Stimulated activated naive CD4-positive, alpha-beta T cell treated with Interleukin-2 at 50 U/mL for 16 hours (primary cell): Measurements from ENCODE around the gene BMP3.
A peak's percentile ranks its signal among the peaks of the same experiment; 100 is the strongest.

ENCODE experiments used
- DNase-seq: peaks from one replicate; lab custom pipeline; 2025; lab: John Stamatoyannopoulos, UW

BMP3 gene

GRCh38 chr4:81040012-81040659, 9.6 kb downstream of the BMP3 start:
- no peak for DNase-seq

GRCh38 chr4:81042578-81043365, 12.3 kb downstream of the BMP3 start:
- DNase-seq = no peak

DNA sequence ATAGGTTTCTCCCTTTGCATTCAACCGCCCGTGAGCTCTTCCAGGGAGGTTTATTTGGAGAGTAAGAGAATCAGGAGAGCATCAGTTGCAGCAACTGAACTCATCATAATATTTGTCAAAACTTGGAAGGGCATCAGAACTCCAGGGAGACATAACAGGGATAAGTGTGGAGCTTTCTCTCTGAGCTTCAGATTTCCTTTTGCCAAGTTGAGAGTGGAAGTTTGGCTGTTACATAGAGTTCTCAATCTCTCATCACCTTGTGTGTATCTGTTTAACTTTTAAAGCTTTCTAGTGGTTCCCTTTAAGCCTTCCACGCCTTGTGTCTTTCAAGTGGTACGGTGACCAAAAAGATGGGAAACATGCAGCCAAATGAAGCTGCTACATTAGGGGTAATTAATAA, 18.8 kb downstream of the BMP3 start:
- DNase-seq = no peak

DNA sequence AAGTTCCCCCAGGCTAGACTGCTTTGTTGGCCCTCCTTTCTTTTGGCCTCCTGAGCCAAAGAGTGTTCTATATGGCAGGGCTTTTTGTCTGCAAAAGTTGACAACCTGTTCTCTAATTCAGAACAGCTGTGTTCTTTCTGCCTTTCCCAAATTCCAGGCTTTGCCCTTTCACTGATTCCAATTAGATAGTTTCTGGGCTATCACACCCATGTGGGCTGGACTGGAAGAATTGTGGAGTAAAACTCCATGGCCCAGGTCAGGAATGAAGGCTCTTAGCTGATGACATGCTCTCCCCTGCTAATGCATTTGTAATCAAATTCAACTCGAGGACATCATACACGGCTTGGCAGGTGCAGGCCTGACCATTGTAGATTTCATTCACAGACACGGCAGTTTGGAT, 19.4 kb downstream of the BMP3 start:
- DNase-seq = no peak

GRCh38 chr4:81052119-81053068, 21.9 kb downstream of the BMP3 start:
- peak; percentile 4 for DNase-seq

DNA sequence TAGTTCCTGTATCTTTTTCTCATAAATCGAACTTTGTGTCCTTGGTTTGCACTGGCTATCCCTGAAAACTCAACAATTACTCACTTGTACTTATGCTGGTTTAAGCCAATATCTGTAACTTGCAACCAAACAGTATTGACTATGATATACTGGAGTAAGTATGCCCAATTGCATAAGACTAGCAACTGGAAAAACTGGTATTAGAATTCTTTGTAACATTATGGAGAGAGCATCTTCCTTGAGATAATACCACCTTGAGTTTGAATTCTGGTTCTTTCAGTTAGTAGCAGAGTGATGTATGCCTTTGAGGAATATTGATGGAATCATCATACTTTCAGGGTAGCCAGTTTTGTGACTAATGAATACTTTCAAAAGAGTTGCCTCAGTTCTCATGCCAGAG, 28.1 kb downstream of the BMP3 start:
- no peak for DNase-seq

- DNase-seq = no peak
Observed at GRCh38 chr4:81060587-81061343, 30.3 kb downstream of the BMP3 start.

DNA sequence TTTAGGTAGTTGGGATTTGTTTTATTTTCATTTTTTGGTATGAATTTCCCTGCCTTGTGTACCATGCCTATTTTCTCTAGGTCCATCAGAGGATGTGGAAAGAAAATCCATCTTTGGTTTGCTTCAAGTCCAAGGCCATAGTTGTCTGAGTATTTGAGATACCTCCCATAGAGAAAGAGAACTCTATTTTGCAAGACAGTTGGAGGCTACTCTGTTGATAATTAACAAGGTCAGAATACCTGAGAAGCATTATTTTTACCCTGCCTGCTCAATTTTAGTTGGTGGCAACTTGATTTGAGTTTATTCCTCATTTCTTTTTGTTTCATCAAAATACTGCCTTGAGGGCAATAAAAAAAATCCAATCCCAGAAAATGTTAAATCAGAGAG, 30.8 kb downstream of the BMP3 start:
- DNase-seq = no peak

- no peak for DNase-seq
Observed at GRCh38 chr4:81062001-81062400, 31.5 kb downstream of the BMP3 start.

DNA sequence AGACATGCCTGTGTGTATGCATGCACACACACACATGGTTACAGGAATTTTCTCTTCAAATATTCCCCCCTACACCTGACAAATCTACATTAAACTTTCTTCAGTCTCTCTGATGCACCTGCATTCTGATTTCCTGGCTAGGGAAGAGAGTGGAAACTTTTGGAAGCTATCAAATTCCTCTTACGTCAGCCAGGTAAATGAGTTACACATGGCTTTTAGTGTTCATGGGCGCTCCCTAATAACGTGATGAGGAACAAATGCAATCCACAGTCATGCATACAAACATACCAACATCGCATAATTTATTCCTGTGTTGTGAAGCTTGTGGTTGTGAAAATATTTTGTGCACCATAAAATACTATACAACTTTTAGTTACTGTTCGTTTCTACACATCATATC, 34.9 kb downstream of the BMP3 start:
- no peak for DNase-seq

- peak; percentile 15 for DNase-seq
Observed at GRCh38 chr4:81069706-81070331, 39.3 kb downstream of the BMP3 start.

GRCh38 chr4:81071013-81071412, 40.5 kb downstream of the BMP3 start:
- no peak for DNase-seq

DNA sequence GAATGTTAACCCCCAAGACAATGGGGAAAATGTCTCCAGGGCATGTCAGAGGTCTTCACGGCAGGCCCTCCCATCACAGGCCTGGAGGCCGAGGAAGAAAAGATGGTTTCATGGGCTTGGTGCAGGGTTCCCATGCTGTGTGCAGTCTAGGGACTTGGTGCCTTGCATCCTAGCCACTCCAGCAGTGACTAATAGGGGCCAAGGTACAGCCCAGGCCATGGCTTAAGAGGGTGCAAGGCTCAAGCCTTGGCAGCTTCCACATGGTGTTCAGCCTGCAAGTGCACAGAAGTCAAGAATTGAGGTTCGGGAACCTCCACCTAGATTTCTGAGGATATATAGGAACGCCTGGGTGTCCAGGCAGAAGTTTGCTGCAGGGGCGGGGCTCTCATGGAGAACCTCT, 50.6 kb downstream of the BMP3 start:
- no peak for DNase-seq

GRCh38 chr4:81084029-81084428, 53.5 kb downstream of the BMP3 start:
- no peak for DNase-seq

DNA sequence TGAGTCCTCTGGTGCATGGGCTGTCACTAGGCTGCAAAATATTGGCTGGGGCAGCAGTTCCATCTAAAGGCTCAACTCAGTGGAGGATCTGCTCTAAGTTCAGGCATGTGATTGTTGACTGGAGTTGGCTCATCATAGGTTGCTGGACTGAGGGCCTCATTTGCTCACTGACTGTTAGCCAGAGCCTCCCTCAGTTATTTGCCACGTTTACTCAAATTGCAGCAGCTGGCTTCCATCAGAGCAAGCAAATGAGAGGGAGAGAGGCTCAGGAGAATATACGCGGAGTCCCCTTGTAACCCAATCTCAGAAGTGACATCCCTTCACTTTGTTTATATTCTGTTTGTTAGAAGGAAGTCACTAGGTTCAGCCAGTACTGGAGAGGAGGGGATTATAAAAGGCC, 54.1 kb downstream of the BMP3 start:
- no peak for DNase-seq

DNA sequence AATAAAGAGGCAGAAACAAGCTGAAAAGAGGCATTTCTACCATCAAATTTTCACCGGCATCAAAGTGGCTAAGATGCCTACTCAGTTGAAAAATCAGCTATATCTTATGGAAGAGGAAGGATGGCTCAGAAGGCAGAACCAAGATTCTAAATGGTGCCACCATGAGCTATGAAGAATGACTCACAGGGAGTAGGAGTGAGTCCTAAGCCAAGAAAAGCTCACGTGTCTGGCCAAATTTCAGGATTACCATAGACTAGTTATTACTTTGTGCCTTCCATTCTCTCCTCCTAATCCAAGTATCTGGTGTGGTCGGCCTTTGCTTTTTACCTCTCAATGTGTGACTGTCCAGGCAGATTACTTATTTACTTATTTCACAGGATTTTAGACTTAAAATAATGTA, 54.8 kb downstream of the BMP3 start:
- DNase-seq = no peak

DNA sequence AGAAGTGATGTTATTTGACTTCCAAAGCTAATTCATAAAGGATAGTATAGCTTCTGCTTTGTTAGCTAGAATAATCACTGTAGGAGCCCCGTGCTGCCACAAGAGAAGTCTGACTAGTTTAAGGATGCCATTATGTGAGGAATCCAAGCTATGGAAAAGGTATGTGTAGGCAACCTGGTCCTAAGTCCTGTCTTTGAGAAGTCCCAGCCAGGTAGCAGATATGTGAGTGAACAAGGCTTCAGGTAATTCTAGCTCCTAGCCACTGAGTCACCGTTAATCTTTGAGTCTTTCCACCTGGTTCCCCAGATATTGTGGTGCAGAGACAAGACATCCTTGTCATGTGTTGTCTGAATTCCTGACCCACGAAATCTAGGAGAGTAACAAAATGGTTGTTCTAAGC, 55.5 kb downstream of the BMP3 start:
- no peak for DNase-seq

DNA sequence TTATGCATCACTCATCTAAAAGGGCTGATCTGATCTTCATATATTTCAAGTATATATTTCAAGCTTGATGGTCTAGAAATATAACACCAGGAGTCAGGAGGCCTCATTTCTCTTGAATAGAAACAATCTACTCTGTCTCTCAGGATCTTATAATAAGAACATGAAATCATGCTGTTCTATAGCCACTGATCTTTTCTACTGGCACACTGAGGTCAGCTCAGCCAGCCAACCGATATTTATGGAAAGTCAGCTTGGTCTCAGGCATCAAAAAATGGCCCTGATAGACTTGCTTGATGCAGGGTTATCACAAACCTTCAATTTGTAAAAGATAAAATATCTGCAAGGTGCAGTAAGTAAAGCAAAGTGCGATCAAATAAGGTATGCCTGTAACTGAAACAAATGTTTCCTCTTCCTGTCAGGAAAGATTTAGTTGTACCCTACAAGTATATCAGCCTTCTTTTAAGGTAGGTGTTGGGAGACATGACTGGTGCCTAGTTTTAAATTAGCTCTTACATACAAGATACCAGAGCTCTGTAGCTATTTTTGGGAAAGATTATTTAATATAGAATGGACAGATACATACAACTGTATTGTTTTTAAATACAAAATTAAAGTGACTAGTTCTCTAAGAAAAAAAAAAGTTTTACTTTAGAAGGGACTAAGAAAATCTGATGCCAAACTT, 63.4 kb downstream of the BMP3 start:
- DNase-seq = no peak

DNA sequence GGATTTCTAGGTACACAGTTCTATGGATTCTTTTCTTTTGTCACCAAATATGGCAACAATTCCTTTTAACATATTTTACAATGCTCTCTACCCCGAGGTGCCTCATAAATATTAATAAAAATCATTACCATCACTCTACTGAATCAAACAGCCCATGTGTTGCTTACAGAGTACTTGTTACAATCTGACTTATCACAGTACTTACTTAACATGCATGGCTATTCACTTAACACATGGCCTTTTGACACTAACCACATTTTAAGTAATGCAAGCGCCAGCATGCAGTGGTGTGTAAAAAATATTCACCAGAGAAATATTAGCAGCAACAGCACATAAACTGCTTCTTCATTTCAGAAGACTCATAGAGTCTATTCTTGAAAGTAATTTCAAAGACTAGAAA, 64.9 kb downstream of the BMP3 start:
- DNase-seq = no peak

DNA sequence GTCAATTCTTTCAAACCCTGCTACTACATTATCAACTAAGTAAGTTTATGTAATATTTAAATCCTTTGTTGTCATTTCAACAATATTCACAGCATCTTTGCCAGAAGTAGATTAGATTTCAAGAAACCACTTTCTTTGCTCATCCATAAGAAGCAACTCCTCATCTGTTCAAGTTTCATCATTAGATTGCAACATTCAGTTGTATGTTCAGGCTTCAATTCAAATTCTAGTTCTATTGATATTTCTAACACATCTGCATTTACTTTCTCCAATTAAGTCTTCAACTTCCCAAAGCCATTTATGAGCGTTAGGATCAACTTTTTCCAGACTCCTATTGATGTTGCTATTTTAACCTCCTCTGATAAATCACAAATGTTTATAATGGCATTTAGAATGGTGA, 66.1 kb downstream of the BMP3 start:
- no peak for DNase-seq

DNA sequence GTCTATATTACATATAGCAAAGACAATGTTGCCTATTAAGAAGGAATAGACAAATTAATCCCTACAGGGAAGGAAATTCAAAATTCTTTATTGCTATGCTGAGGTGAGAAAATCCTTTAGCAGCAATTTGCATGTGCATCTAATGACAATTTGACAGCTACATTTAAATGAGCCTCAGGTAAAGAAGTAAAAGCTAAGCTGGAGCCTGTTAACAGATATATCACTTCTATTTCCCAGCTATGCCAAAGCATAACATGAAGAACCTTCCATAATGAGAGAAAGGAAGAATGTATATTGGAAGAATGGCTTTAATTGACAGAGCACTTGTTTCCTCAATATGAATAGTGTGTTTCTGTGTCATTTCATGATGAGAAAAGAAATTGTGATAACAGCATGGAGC, 71.6 kb downstream of the BMP3 start:
- no peak for DNase-seq
